ENCODE data around the gene LIFR. TPM values are rescaled to one million over a fixed set of nuclear protein-coding genes. Genes with fewer than 3 reads are reported as not detected.

Gene LIFR
- total and polyA plus RNA-seq, 3 donors from 2014 or later, result 19.7 to 63.9 (median 49.9) TPM

- H3K27ac ChIP-seq, result no peak overlapping the region
- DNase-seq, result no peak
- 94 to 96% methylated on average over 4 of the region's 4 CpGs for WGBS, 2 donors
- H3K27me3 ChIP-seq, result no peaks in the 10 kb centered on the region
- no peaks in the 10 kb centered on the region for H3K4me1 ChIP-seq
- intact Hi-C loops (cut with DNase I; ENCODE audit: low total_unique reads), result no loop called here
- no peaks in the 10 kb centered on the region for H3K36me3 ChIP-seq (ENCODE audit: low read depth, missing control alignments)
- TF ChIP-seq POLR2A (IDR thresholded peaks at IDR 0.05), result no peak
- TF ChIP-seq CTCF (IDR thresholded peaks at IDR 0.05), result no peak
- no peak overlapping the region for H3K4me3 ChIP-seq
- no peaks in the 10 kb centered on the region for H3K9me3 ChIP-seq
These were observed 25.2 kb upstream of the LIFR start for GRCh38 chr5:38581597-38581996.

GRCh38 chr5:38579105-38579504, 22.7 kb upstream of the LIFR start:
- Histone ChIP-seq H3K36me3 (ENCODE audit: low read depth, missing control alignments) (no peaks in the 10 kb centered on the region), H3K27ac (no peak overlapping the region), H3K9me3 (no peaks in the 10 kb centered on the region), H3K4me1 (no peaks in the 10 kb centered on the region), H3K27me3 (no peaks in the 10 kb centered on the region), H3K4me3 (no peak overlapping the region)
- TF ChIP-seq CTCF (IDR thresholded peaks at IDR 0.05) (no peak), POLR2A (IDR thresholded peaks at IDR 0.05) (no peak)
- 88 to 98% methylated on average over 2 of the region's 2 CpGs for WGBS, 2 donors
- intact Hi-C loops (cut with DNase I; ENCODE audit: low total_unique reads), result no loop called here
- no peak for DNase-seq

- DNase-seq, result no peak
- WGBS, 2 donors, result 75 to 78% methylated on average over 5 of the region's 5 CpGs
- H3K9me3 ChIP-seq, result no peaks in the 10 kb centered on the region
- H3K27me3 ChIP-seq, result no peaks in the 10 kb centered on the region
- H3K4me3 ChIP-seq, result no peak overlapping the region
- TF ChIP-seq POLR2A (IDR thresholded peaks at IDR 0.05), result no peak
- TF ChIP-seq CTCF (IDR thresholded peaks at IDR 0.05), result no peak
- H3K36me3 ChIP-seq (ENCODE audit: low read depth, missing control alignments), result no peaks in the 10 kb centered on the region
- no peaks in the 10 kb centered on the region for H3K4me1 ChIP-seq
- no peak overlapping the region for H3K27ac ChIP-seq
- intact Hi-C loops (cut with DNase I; ENCODE audit: low total_unique reads), result no loop called here
These were observed 20.7 kb upstream of the LIFR start for GRCh38 chr5:38576961-38577684.

- H3K27me3 ChIP-seq, result no peaks in the 10 kb centered on the region
- WGBS, 2 donors, result 85 to 89% methylated on average over 7 of the region's 7 CpGs
- H3K9me3 ChIP-seq, result no peaks in the 10 kb centered on the region
- H3K36me3 ChIP-seq (ENCODE audit: low read depth, missing control alignments), result no peaks in the 10 kb centered on the region
- H3K4me1 ChIP-seq, result no peaks in the 10 kb centered on the region
- no peak overlapping the region for H3K27ac ChIP-seq
- TF ChIP-seq CTCF (IDR thresholded peaks at IDR 0.05), result no peak
- no peak for TF ChIP-seq POLR2A (IDR thresholded peaks at IDR 0.05)
- intact Hi-C loops (cut with DNase I; ENCODE audit: low total_unique reads), result no loop called here
- no peak overlapping the region for H3K4me3 ChIP-seq
- no peak for DNase-seq
These were observed 20.0 kb upstream of the LIFR start for GRCh38 chr5:38576442-38576841.

GRCh38 chr5:38575476-38575875, 19.0 kb upstream of the LIFR start:
- intact Hi-C loops (cut with DNase I; ENCODE audit: low total_unique reads), result no loop called here
- TF ChIP-seq CTCF (IDR thresholded peaks at IDR 0.05) (no peak), POLR2A (IDR thresholded peaks at IDR 0.05) (no peak)

More at GRCh38 chr5:38575476-38575875, 19.0 kb upstream of the LIFR start:
- Histone ChIP-seq H3K4me3 (no peak overlapping the region), H3K27ac (no peak overlapping the region), H3K27me3 (no peaks in the 10 kb centered on the region), H3K9me3 (no peaks in the 10 kb centered on the region), H3K36me3 (ENCODE audit: low read depth, missing control alignments) (no peaks in the 10 kb centered on the region), H3K4me1 (no peaks in the 10 kb centered on the region)
- no peak for DNase-seq
- WGBS, 2 donors, result 86 to 95% methylated on average over 4 of the region's 4 CpGs
